PC-9 (cell line): ENCODE data around the gene CDCA7. TPM values are rescaled to one million over a fixed set of nuclear protein-coding genes. Genes with fewer than 3 reads are reported as not detected.

Source experiments
- BruUV-seq: library from RNA; stranded (reverse); fragments of 400-500 nt; replicated peaks from 2 replicates; lab custom pipeline; 2021; lab: Mats Ljungman, UMichigan
- CTCF ChIA-PET: fragments of 300-600 bp; sonication (Branson Sonifier 250); formaldehyde crosslinking; loops from one replicate; lab custom pipeline; 2022; ENCODE audit warnings: antibody characterized with exemption; lab: Charles Lee
- POLR2A ChIA-PET: fragments of 300-600 bp; sonication (Branson Sonifier 250); formaldehyde crosslinking; loops from one replicate; lab custom pipeline; 2022; ENCODE audit warnings: antibody characterized with exemption; ENCODE audit not compliant: unreplicated experiment; lab: Charles Lee
- DNase-seq, 2 experiments: peaks; one replicate each; pipeline versions ENCODE4 v3.0.0 to v3.0.0-alpha.2; 2015 to 2022; ENCODE audit warnings: mixed read lengths in 1 of 2
- H2AFZ ChIP-seq: fragments of 200-600 bp; sonication (generic); 2 replicates; pipeline ENCODE4 v1.8.1; 2017; ENCODE audit warnings: antibody characterized with exemption
- H3F3A ChIP-seq: fragments of 200-600 bp; sonication (generic); 2 replicates; pipeline ENCODE4 v1.8.1; 2017; ENCODE audit warnings: antibody characterized with exemption, mild to moderate bottlenecking, low read depth; ENCODE audit not compliant: insufficient read depth
- H3K27ac ChIP-seq: fragments of 200-600 bp; sonication (generic); 2 replicates; pipeline ENCODE4 v1.6.1; 2016; ENCODE audit warnings: mixed run types
- H3K27me3 ChIP-seq: fragments of 200-600 bp; sonication (generic); 2 replicates; pipeline ENCODE4 v1.6.1; 2016; ENCODE audit warnings: low read depth, mixed run types; ENCODE audit not compliant: insufficient read depth
- H3K36me3 ChIP-seq: fragments of 200-600 bp; sonication (generic); 2 replicates; pipeline ENCODE4 v1.6.1; 2016; ENCODE audit warnings: low read depth, mixed run types
- H3K4me1 ChIP-seq: fragments of 200-600 bp; sonication (generic); replicated peaks from 2 replicates; pipeline ENCODE4 v1.6.1; 2016; ENCODE audit warnings: mixed run types; ENCODE audit not compliant: insufficient read depth
- H3K4me2 ChIP-seq: fragments of 200-600 bp; sonication (generic); 2 replicates; pipeline ENCODE4 v1.6.1; 2017; ENCODE audit warnings: mixed run types
- H3K4me3 ChIP-seq: fragments of 200-600 bp; sonication (generic); 2 replicates; pipeline ENCODE4 v1.6.1; 2016; ENCODE audit warnings: mixed run types
- H3K79me2 ChIP-seq: fragments of 200-600 bp; sonication (generic); 2 replicates; pipeline ENCODE4 v1.6.1; 2017; ENCODE audit warnings: low read depth, mixed run types
- H3K9me2 ChIP-seq: fragments of 200-600 bp; sonication (generic); 2 replicates; pipeline ENCODE4 v1.8.1; 2017; ENCODE audit warnings: mild to moderate bottlenecking; ENCODE audit not compliant: insufficient read depth
- H3K9me3 ChIP-seq: fragments of 200-600 bp; sonication (generic); 2 replicates; pipeline ENCODE4 v1.8.1; 2016; ENCODE audit warnings: low read depth; ENCODE audit not compliant: insufficient read depth
- H4K20me1 ChIP-seq: fragments of 200-600 bp; sonication (generic); 2 replicates; pipeline ENCODE4 v1.8.1; 2017; ENCODE audit not compliant: insufficient read depth
- EZH2 ChIP-seq: fragments of 200-600 bp; sonication (generic); IDR thresholded peaks from 2 replicates; pipeline ENCODE4 v1.8.0; 2017; ENCODE audit warnings: antibody characterized with exemption, low read depth
- intact Hi-C: fragments of 100-400 bp; cut with micrococcal nuclease; formaldehyde crosslinking; loops from one replicate; pipeline ENCODE4 v1.10.0; 2022; ENCODE audit not compliant: unreplicated experiment
- total RNA-seq: library from RNA; stranded (reverse); gene quantifications from 2 replicates; pipeline ENCODE4 v1.2.3, GENCODE V29; 2021
- TF ChIP-seq, protein P1 (sequence below): fragments of 200-600 bp; sonication (generic); conservative IDR thresholded peaks from 2 replicates; pipeline ENCODE4 v1.6.1; 2017; ENCODE audit warnings: mixed run types, antibody characterized with exemption, mild to moderate bottlenecking, moderate library complexity

Gene CDCA7
- total RNA-seq, 1 experiment from 2014 or later: 34.2 TPM

DNA sequence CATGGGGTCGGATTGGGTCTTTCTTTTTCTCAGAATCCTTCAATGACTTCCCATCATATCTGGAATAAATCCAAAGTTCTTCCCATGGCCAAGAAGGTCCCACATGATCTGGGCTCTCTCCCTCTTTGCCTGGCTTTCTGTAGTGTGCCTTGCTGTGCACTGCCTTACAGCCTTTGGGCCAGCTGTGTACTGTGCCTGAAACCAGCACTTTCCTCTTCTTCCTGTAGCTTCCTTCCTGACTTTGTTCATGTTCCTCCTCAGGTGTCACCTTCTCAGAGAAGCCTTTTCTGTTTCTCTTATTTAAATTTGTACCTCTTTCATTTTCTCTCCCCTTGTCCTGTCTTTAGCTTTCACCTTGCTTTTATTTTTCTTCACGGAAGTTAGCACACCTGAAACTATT, 4.3 kb upstream of the CDCA7 start:
- POLR2A ChIA-PET: no interaction called here
- H3K4me2 ChIP-seq: no peak overlapping the region
- no peaks in the 10 kb centered on the region for H3K36me3 ChIP-seq
- BruUV-seq: no TSS peak
- no peak overlapping the region for H2AFZ ChIP-seq
- peaks cover 17% of the 10 kb centered on the region for H3K9me3 ChIP-seq
- peaks cover 3% of the 10 kb centered on the region; the same call in 1 of the 2 replicates for H3K79me2 ChIP-seq
- H3K9me2 ChIP-seq: no peaks in the 10 kb centered on the region
- peaks cover 10% of the 10 kb centered on the region for H3K4me1 ChIP-seq
- CTCF ChIA-PET: no interaction called here
- intact Hi-C loops: loop anchor here (10.0 kb wide), 1 partner anchor 326 kb away; no protein-coding TSS in a partner anchor
- TF ChIP-seq, protein P1, sequence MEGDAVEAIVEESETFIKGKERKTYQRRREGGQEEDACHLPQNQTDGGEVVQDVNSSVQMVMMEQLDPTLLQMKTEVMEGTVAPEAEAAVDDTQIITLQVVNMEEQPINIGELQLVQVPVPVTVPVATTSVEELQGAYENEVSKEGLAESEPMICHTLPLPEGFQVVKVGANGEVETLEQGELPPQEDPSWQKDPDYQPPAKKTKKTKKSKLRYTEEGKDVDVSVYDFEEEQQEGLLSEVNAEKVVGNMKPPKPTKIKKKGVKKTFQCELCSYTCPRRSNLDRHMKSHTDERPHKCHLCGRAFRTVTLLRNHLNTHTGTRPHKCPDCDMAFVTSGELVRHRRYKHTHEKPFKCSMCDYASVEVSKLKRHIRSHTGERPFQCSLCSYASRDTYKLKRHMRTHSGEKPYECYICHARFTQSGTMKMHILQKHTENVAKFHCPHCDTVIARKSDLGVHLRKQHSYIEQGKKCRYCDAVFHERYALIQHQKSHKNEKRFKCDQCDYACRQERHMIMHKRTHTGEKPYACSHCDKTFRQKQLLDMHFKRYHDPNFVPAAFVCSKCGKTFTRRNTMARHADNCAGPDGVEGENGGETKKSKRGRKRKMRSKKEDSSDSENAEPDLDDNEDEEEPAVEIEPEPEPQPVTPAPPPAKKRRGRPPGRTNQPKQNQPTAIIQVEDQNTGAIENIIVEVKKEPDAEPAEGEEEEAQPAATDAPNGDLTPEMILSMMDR: no peak
- no peak for TF ChIP-seq EZH2
- H3K27ac ChIP-seq: no peak overlapping the region
- no peak for DNase-seq
- H3K27me3 ChIP-seq: no peaks in the 10 kb centered on the region
- no peak overlapping the region for H3K4me3 ChIP-seq
- H4K20me1 ChIP-seq: no peaks in the 10 kb centered on the region
- no peaks in the 10 kb centered on the region for H3F3A ChIP-seq

GRCh38 chr2:173351879-173352278, 2.8 kb upstream of the CDCA7 start:
- Histone ChIP-seq H3K4me2 (no peak overlapping the region), H3K9me3 (peaks cover 6% of the 10 kb centered on the region; the same call in 1 of the 2 replicates), H2AFZ (0 out of 2 replicates have a peak overlapping the region, but pooled peaks have one; percentile 7), H3K27me3 (no peaks in the 10 kb centered on the region), H4K20me1 (no peaks in the 10 kb centered on the region), H3K4me1 (peaks cover 20% of the 10 kb centered on the region), H3K79me2 (peaks cover 16% of the 10 kb centered on the region), H3K4me3 (no peak overlapping the region), H3F3A (no peaks in the 10 kb centered on the region), H3K36me3 (no peaks in the 10 kb centered on the region), H3K9me2 (no peaks in the 10 kb centered on the region), H3K27ac (no peak overlapping the region)
- no peak for DNase-seq
- TF ChIP-seq EZH2: no peak
- TF ChIP-seq, protein P1: no peak
- intact Hi-C loops: loop anchor here (10.0 kb wide), 1 partner anchor 327 kb away; no protein-coding TSS in a partner anchor
- POLR2A ChIA-PET: no interaction called here
- CTCF ChIA-PET: no interaction called here
- no TSS peak for BruUV-seq

GRCh38 chr2:173353556-173353955, 1.1 kb upstream of the CDCA7 start:
- Histone ChIP-seq H3K27me3 (no peaks in the 10 kb centered on the region), H3K79me2 (peaks cover 32% of the 10 kb centered on the region), H4K20me1 (no peaks in the 10 kb centered on the region; the same call in 1 of the 2 replicates), H3K4me3 (peak overlapping the region; percentile 97), H3K4me2 (peak overlapping the region; percentile 81), H3K36me3 (0 out of 2 replicates have a peak, but pooled peaks cover 5% of the 10 kb centered on the region), H2AFZ (peak overlapping the region; percentile 98; the same call in 1 of the 2 replicates), H3K9me3 (no peaks in the 10 kb centered on the region), H3K9me2 (no peaks in the 10 kb centered on the region), H3K4me1 (peaks cover 20% of the 10 kb centered on the region), H3K27ac (no peak overlapping the region), H3F3A (no peaks in the 10 kb centered on the region)
- BruUV-seq: no TSS peak
- no peak for DNase-seq
- TF ChIP-seq, protein P1: no peak
- TF ChIP-seq EZH2: no peak
- ChIA-PET POLR2A (interaction anchor here (0.7 kb wide), 1 partner anchor 635 kb away, joined by 3 read pairs; no protein-coding TSS in a partner anchor), CTCF (no interaction called here)
- intact Hi-C loops: loop anchor here (10.0 kb wide), 1 partner anchor 329 kb away; no protein-coding TSS in a partner anchor
